SK-N-SH (cell line): Measurements from ENCODE around the gene SLC2A13. TPM values are rescaled to one million over a fixed set of nuclear protein-coding genes. Genes with fewer than 3 reads are reported as not detected.

ENCODE experiments used
- CTCF ChIA-PET: fragments of 300-600, 350-600 bp; formaldehyde crosslinking; extraction: SDS; loops from one replicate; lab custom pipeline; 2021; lab: Yijun Ruan, JAX
- POLR2A ChIA-PET: fragments of 350-600 bp; sonication (Branson Sonifier 250); formaldehyde crosslinking; extraction: SDS; loops from one replicate; lab custom pipeline; 2020; ENCODE audit warnings: antibody characterized with exemption, inconsistent platforms; lab: Yijun Ruan, JAX
- DNase-seq: peaks from one replicate; pipeline ENCODE4 v3.0.0; 2012
- H2AFZ ChIP-seq: fragments of 200-600 bp; sonication (generic); 2 replicates; pipeline ENCODE4 v1.8.1; 2016; ENCODE audit warnings: antibody characterized with exemption, mild to moderate bottlenecking, low read depth
- H3F3A ChIP-seq: fragments of 200-600 bp; sonication (generic); replicated peaks from 2 replicates; pipeline ENCODE3; 2016; ENCODE audit warnings: antibody characterized with exemption, mild to moderate bottlenecking; ENCODE audit not compliant: insufficient read depth
- H3K27ac ChIP-seq, 2 experiments: fragments of 200-500 bp in 1 of 2; fragments of 200-600 bp in 1 of 2; sonication (Bioruptor generic) in 1 of 2; sonication (generic), shearing (Covaris generic) in 1 of 2; 2 replicates each; pipeline versions ENCODE4 v1.5.1 to v1.6.1; 2014 to 2016; ENCODE audit warnings: low read depth in 2 of 2, inconsistent platforms in 1 of 2, low read length in 1 of 2, mild to moderate bottlenecking in 1 of 2, mixed read lengths in 1 of 2
- H3K27me3 ChIP-seq: fragments of 200-600 bp; sonication (generic), shearing (Covaris generic); 2 replicates; pipeline ENCODE4 v1.6.1; 2016; ENCODE audit warnings: mixed run types; ENCODE audit not compliant: insufficient read depth
- H3K36me3 ChIP-seq, 2 experiments: fragments of 200-500 bp in 1 of 2; fragments of 200-600 bp in 1 of 2; sonication (Bioruptor generic) in 1 of 2; sonication (generic) in 1 of 2; replicated peaks in 1 of 2; 2 replicates each; pipeline versions ENCODE3 to v1.5.1; 2014 to 2016; ENCODE audit warnings: low read length in 1 of 2, mild to moderate bottlenecking in 1 of 2; ENCODE audit not compliant: insufficient read depth in 2 of 2, control insufficient read depth in 1 of 2
- H3K4me1 ChIP-seq, 2 experiments: fragments of 200-500 bp in 1 of 2; fragments of 200-600 bp in 1 of 2; sonication (Bioruptor generic) in 1 of 2; sonication (generic), shearing (Covaris generic) in 1 of 2; 2 replicates each; pipeline versions ENCODE4 v1.5.1 to v1.6.1; 2014 to 2016; ENCODE audit warnings: low read depth in 1 of 2, low read length in 1 of 2, mixed run types in 1 of 2; ENCODE audit not compliant: insufficient read depth in 2 of 2, control insufficient read depth in 1 of 2
- H3K4me2 ChIP-seq: fragments of 200-600 bp; sonication (generic), shearing (Covaris generic); 2 replicates; pipeline ENCODE4 v1.6.1; 2017; ENCODE audit warnings: mixed run types
- H3K4me3 ChIP-seq, 2 experiments: fragments of 200-500 bp in 1 of 2; fragments of 200-600 bp in 1 of 2; sonication (Bioruptor generic) in 1 of 2; sonication (generic), shearing (Covaris generic) in 1 of 2; 2 replicates each; pipeline versions ENCODE4 v1.5.1 to v1.8.1; 2014 to 2016; ENCODE audit warnings: low read depth in 2 of 2, inconsistent platforms in 1 of 2, low read length in 1 of 2, mild to moderate bottlenecking in 1 of 2, mixed read lengths in 1 of 2, moderate library complexity in 1 of 2
- H3K79me2 ChIP-seq: fragments of 200-600 bp; sonication (generic); 2 replicates; pipeline ENCODE4 v1.8.1; 2017; ENCODE audit warnings: mild to moderate bottlenecking; ENCODE audit not compliant: insufficient read depth
- H3K9ac ChIP-seq: fragments of 200-600 bp; sonication (generic); 2 replicates; pipeline ENCODE4 v1.6.1; 2017; ENCODE audit warnings: mixed run types
- H3K9me2 ChIP-seq: fragments of 200-600 bp; sonication (generic); 2 replicates; pipeline ENCODE4 v1.6.1; 2017; ENCODE audit warnings: mixed run types
- H3K9me3 ChIP-seq: fragments of 200-600 bp; sonication (generic); 2 replicates; pipeline ENCODE4 v1.6.1; 2017; ENCODE audit warnings: mixed run types, mild to moderate bottlenecking, moderate library complexity
- H4K20me1 ChIP-seq: fragments of 200-600 bp; sonication (generic); 2 replicates; pipeline ENCODE4 v1.6.1; 2017; ENCODE audit warnings: mild to moderate bottlenecking, mixed run types; ENCODE audit not compliant: insufficient read depth
- ELF1 ChIP-seq: IDR thresholded peaks from 2 replicates; pipeline ENCODE4 v1.4.0; 2012
- EP300 ChIP-seq, 2 experiments: IDR thresholded peaks; 2 replicates each; pipeline versions ENCODE4 v1.4.0 to v1.6.1; 2012; ENCODE audit warnings: borderline replicate concordance in 1 of 2, low read depth in 1 of 2, low read length in 1 of 2
- FOXM1 ChIP-seq: IDR thresholded peaks from 2 replicates; pipeline ENCODE4 v1.4.0; 2012; ENCODE audit warnings: low read depth, mild to moderate bottlenecking
- GABPA ChIP-seq: IDR thresholded peaks from 2 replicates; pipeline ENCODE4 v1.4.0; 2012; ENCODE audit warnings: low read depth, mild to moderate bottlenecking
- GATA2 ChIP-seq: sonication (generic); formaldehyde crosslinking; IDR thresholded peaks from 2 replicates; pipeline ENCODE4 v1.5.0; 2020; ENCODE audit warnings: mild to moderate bottlenecking, missing genetic modification reagents
- MEF2A ChIP-seq: IDR thresholded peaks from 2 replicates; pipeline ENCODE4 v1.4.0; 2012; ENCODE audit warnings: low read depth, borderline replicate concordance
- NRF1 ChIP-seq: IDR thresholded peaks from 2 replicates; pipeline ENCODE4 v1.6.1; 2012; ENCODE audit warnings: low read depth, mild to moderate bottlenecking, low read length
- PBX3 ChIP-seq: IDR thresholded peaks from 2 replicates; pipeline ENCODE4; 2012
- RAD21 ChIP-seq: IDR thresholded peaks from 2 replicates; pipeline ENCODE4 v1.6.1; 2012; ENCODE audit warnings: mild to moderate bottlenecking, low read length
- REST ChIP-seq: IDR thresholded peaks from 2 replicates; pipeline ENCODE4 v1.6.1; 2012; ENCODE audit warnings: mild to moderate bottlenecking, low read depth, low read length, moderate library complexity
- RFX5 ChIP-seq: IDR thresholded peaks from 2 replicates; pipeline ENCODE4 v1.6.1; 2012; ENCODE audit warnings: mild to moderate bottlenecking, improper control_type of control experiment, low read length
- RXRA ChIP-seq: IDR thresholded peaks from 2 replicates; pipeline ENCODE4 v1.4.0; 2012; ENCODE audit warnings: low read depth, mild to moderate bottlenecking, borderline replicate concordance
- SIN3A ChIP-seq: IDR thresholded peaks from 2 replicates; pipeline ENCODE4 v1.6.1; 2012; ENCODE audit warnings: low read depth, mild to moderate bottlenecking, low read length, moderate library complexity, borderline replicate concordance
- TAF1 ChIP-seq: IDR thresholded peaks from 2 replicates; pipeline ENCODE4 v1.6.1; 2012; ENCODE audit warnings: low read depth, mild to moderate bottlenecking, low read length, moderate library complexity, borderline replicate concordance
- TCF12 ChIP-seq: IDR thresholded peaks from 2 replicates; pipeline ENCODE4 v1.4.0; 2012
- TEAD4 ChIP-seq: IDR thresholded peaks from 2 replicates; pipeline ENCODE4 v1.4.0; 2012; ENCODE audit warnings: mild to moderate bottlenecking, borderline replicate concordance; ENCODE audit not compliant: insufficient read depth
- YY1 ChIP-seq: IDR thresholded peaks from 2 replicates; pipeline ENCODE4 v1.4.0; 2012; ENCODE audit warnings: low read depth, mild to moderate bottlenecking
- WGBS: methylation state at CpG from one replicate; pipeline ENCODE4 v1.1.6; 2017; ENCODE audit warnings: low lambda C conversion rate; 5-methylcytosine and 5-hydroxymethylcytosine counted together
- polyA plus RNA-seq, 3 experiments: library from polyadenylated mRNA; depleted of rRNA; stranded (reverse); fragments of >200 nt; gene quantifications; 2 replicates each; pipeline ENCODE4 v1.2.3, GENCODE V29; 2012
- TF ChIP-seq, protein P1 (sequence below): IDR thresholded peaks from 2 replicates; pipeline ENCODE4 v1.4.0; 2012; ENCODE audit warnings: low read depth, borderline replicate concordance

The SLC2A13 gene
- polyA plus RNA-seq, 1 of the 3 experiments (the other 2 are of a cell fraction), result 0.21 TPM

DNA sequence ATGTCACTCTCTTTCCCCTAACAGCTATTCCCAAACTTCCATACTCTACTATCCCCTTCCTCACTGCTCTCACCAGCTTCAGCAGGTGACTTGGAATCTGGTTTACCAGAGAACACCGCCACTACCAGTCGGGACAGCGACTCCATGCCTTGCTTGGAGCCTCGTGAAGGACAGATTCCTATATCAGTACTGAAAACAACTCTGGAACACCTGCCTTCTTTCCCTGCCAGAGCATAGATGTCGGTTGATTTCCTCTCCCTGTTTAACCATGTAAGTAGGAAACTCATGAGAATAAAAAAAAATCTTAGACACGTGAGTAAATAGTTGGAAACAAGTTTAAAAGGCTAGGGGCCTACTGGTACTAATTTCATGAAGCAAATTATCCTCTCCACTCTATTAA, 266.8 kb downstream of the SLC2A13 start:
- WGBS, result 65% methylated on average over 6 of the region's 6 CpGs
- Histone ChIP-seq H2AFZ (no peak overlapping the region), H3K27ac (no peak overlapping the region), H3K4me2 (no peak overlapping the region), H3K27me3 (no peaks in the 10 kb centered on the region), H4K20me1 (no peaks in the 10 kb centered on the region), H3K9me2 (no peaks in the 10 kb centered on the region), H3K9me3 (no peaks in the 10 kb centered on the region), H3K4me1 (no peaks in the 10 kb centered on the region), H3F3A (no peaks in the 10 kb centered on the region), H3K79me2 (no peaks in the 10 kb centered on the region), H3K9ac (no peak overlapping the region), H3K4me3 (no peak overlapping the region), H3K36me3 (no peaks in the 10 kb centered on the region)
- TF ChIP-seq YY1 (no peak), EP300 (IDR thresholded peaks at IDR 0.05; ENCODE audit: borderline replicate concordance in 1 of 2, low read depth in 1 of 2, low read length in 1 of 2) (no peak), SIN3A (no peak), RXRA (no peak), PBX3 (no peak), NRF1 (no peak), GATA2 (CRISPR knock-in tag) (no peak), RFX5 (no peak), TAF1 (no peak), REST (no peak), RAD21 (no peak), TCF12 (no peak), FOXM1 (no peak), TEAD4 (no peak), GABPA (no peak), ELF1 (no peak), MEF2A (no peak)
- TF ChIP-seq, protein P1, sequence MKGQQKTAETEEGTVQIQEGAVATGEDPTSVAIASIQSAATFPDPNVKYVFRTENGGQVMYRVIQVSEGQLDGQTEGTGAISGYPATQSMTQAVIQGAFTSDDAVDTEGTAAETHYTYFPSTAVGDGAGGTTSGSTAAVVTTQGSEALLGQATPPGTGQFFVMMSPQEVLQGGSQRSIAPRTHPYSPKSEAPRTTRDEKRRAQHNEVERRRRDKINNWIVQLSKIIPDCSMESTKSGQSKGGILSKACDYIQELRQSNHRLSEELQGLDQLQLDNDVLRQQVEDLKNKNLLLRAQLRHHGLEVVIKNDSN, result no peak
- CTCF ChIA-PET, result interaction anchor here (1.6 kb wide), 1 partner anchor 11 kb away, joined by 6 read pairs; no protein-coding TSS in a partner anchor
- no peak for DNase-seq
- POLR2A ChIA-PET, result no interaction called here
